Lung microvascular endothelial cell (primary cell): Measurements from ENCODE around the gene SERP2. TPM values are rescaled to one million over a fixed set of nuclear protein-coding genes. Genes with fewer than 3 reads are reported as not detected.

Experiments used
- DNase-seq, 2 donors: peaks; one replicate each; pipeline versions ENCODE4 v3.0.0 to v3.0.0-alpha.2; 2010; ENCODE audit warnings: low read depth in 2 of 2
- total RNA-seq: library from RNA; depleted of rRNA; stranded (reverse); fragments of >200 nt; gene quantifications from 2 replicates; pipeline ENCODE4 v1.2.1, GENCODE V29; 2014

Gene SERP2
- total RNA-seq, 1 donor from 2014 or later = 3.6 TPM

DNA sequence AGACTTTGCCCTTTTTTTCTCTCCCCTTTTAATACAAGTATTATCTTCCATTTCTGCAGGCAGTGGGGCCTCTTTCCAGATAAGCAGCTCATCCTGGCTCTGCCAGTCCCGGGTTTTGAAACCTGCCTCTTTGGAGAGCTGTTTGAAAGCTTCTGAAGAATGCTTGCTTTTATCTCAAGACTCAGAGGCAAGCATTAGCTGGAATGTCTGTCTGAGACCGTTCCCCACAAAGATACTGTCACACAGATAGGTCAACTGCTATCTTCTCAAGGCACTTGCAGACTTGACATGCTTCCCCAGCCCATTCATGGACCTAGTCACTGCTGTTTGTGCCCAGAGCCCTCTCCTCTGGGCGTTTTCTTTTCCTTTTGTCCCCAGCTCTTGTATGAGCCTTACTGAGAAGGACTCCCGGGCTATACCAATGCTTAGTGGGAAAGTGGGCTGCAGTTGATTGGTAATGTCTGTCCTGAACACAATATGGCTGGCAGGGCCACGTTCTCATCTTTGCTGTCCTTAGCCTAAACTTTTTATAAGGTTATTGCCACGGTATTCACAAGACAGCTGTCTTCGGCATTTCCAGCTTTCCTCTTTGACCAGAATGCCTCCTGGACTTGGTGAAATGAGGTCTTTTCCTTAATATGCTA, 13.4 kb downstream of the SERP2 start:
- no peak for DNase-seq

- DNase-seq = no peak
These were observed 14.9 kb downstream of the SERP2 start for GRCh38 chr13:44388427-44389059.

DNA sequence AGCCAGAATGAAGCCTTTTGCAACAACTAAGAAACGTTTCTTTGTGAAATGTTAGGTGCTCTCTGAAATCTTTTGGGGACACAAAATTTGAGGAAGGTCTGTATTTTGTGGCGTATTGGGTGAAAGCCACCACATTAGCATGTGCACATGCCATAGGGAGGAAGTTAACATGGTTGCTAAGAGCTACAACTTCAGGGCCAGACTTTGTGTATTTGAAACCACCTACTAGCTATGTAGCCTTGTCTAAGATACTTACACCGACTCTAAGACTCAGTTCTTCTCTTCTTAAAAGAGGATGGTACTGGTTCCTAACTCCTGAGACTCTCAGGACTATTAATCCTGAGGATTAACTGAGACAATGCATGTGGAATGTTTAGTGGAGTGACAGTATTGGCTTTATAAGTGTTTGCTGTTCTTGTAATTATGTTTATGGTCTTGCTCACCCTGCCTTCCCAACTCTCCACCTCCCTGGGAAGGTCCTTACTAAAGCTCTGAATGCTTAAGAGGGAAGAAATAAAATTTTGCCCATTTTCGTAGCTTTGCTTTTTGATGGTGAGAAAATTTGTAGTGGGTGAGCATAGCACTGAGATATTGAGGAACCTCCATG, 15.5 kb downstream of the SERP2 start:
- no peak for DNase-seq

- no peak for DNase-seq
These were observed 16.3 kb downstream of the SERP2 start for GRCh38 chr13:44389876-44390275.

GRCh38 chr13:44393391-44393790, 19.8 kb downstream of the SERP2 start:
- peak in 1 of 2 donors; percentile 12 for DNase-seq

- peak in 1 of 2 donors; percentile 9 for DNase-seq
These were observed 21.0 kb downstream of the SERP2 start for GRCh38 chr13:44394658-44395057.

- no peak for DNase-seq
These were observed 22.5 kb downstream of the SERP2 start for GRCh38 chr13:44395976-44396694.

GRCh38 chr13:44396701-44397580, 23.3 kb downstream of the SERP2 start:
- DNase-seq = no peak

- DNase-seq = no peak
These were observed 24.2 kb downstream of the SERP2 start for GRCh38 chr13:44397766-44398223.

- no peak for DNase-seq
These were observed 25.0 kb downstream of the SERP2 start for GRCh38 chr13:44398606-44399005.

GRCh38 chr13:44399074-44399473, 25.4 kb downstream of the SERP2 start:
- DNase-seq = no peak

DNA sequence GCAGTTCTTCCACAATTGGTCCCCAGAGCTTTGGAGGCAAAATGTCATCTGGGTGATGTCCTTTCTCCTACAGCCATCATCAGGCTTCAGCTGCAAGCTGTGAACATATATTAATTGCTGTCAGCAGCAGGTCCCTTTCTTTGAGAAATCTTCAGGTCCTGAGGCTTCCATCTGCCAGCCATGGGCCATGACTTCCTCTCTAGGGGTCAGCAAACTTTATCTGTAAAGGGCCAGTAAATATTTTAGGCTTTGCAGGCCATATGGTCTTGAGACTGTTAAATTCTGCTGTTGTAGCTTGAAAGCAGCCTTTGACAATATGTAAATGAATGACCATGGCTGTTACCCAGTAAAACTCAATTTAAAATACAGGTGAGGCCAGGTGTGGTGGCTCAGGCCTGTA, 27.1 kb downstream of the SERP2 start:
- DNase-seq = no peak

GRCh38 chr13:44401577-44401976, 28.0 kb downstream of the SERP2 start:
- DNase-seq = no peak

DNA sequence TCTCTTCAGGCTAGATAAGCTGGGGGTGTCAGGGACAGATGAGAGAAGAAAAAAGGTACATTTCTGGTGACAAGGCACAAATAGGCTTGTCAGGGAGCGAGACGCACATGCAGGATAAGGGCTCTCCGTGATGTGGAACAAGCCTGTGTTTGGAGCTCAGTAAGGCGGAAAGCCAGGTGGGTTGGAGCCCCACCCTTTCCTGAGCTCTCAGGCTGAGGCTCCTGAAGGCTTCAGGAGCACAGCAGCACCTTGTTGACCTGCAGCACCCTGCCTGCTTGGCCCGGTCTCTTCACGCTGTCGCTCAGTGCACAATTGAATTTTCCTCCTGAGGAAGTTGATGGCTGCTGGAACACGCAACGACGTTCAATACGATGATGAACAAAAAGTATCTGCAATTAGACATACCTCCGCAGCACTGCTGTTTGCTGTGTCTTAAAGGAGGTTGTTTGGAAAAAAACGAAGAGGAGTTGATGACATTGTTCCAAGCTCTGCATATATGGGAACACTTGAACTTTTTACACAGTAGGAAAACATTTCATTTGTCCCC, 29.3 kb downstream of the SERP2 start:
- DNase-seq = no peak

GRCh38 chr13:44403461-44404056, 29.9 kb downstream of the SERP2 start:
- no peak for DNase-seq

DNA sequence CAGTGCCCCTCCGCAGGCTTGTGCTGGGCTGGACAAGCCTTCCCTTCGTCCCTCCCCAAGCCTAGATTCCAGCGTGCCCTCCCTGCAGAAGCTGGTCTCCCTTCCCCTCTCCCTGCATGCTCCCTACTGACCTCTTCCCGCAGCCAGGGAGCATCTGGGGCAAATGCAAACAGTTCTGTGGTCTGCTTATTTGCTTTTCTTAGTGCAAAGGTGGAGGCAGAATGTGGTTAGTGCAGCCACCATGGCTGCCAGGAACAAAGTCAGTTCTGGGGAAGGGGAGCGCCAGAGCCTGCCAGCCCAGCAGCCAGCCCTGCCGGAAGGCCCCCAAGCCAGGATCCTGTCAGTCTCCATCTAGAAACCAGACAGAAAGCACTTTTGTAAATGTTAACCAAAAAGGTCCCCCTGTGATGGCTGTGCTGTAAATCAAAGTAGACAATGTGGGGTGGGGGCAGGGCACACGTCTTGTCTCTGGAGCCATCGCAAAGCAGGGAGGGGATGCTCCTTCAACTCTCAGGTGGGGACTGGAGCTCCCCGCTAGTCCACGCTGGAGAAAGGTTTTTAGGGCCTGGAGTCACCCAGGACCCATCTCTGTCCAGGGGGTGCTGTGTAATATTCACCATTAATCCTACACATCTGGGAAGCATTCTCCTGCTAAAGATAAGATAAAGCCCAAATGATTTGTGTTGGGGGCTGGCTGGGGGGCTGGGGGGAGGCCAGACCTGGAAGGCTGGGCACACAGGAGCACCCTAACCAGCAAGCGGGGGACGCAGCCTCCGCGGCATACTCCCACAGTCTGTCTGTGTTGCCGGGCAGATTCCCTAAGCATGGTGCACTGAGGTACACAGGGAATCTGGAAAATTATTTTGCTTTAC, 30.9 kb downstream of the SERP2 start:
- no peak for DNase-seq

- peak; percentile 71 to 92 for DNase-seq
These were observed 33.0 kb downstream of the SERP2 start for GRCh38 chr13:44406617-44407016.

DNA sequence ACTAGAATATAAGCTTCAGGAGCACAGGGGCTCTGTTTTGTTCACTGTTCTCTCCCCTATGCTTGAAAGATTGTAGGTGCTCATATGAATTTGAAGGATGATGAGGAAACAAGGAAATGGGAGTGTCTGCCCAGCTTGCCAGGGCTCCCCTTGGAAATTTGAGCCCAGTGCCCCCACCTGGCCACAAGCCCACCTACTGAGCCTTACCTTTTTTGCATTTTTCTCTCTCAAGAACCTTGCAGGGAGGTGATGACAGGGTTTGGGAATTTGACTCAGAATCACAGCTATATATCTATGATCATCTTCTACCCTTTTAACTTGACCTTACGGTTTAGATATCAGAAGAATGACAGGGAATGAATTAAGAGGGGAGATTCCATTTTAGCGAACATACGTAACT, 33.8 kb downstream of the SERP2 start:
- DNase-seq = no peak

DNA sequence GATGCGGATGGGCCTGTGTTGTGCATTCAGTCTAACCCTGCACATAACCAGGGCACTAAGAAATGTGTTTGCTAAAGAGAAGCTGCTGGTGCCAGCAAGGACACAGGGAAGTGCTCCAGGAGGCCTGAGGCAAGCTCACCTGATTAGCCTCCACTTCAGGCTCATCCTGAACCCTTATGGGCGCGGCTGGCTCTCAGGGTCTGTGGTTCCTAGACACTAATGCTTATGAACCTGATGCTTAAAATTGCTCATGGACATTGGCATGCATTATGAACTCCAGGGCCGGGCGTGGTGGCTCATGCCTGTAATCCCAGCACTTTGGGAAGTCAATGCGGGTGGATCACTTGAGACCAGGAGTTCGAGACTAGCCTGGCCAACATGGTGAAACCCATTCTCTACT, 34.3 kb downstream of the SERP2 start:
- no peak for DNase-seq

DNA sequence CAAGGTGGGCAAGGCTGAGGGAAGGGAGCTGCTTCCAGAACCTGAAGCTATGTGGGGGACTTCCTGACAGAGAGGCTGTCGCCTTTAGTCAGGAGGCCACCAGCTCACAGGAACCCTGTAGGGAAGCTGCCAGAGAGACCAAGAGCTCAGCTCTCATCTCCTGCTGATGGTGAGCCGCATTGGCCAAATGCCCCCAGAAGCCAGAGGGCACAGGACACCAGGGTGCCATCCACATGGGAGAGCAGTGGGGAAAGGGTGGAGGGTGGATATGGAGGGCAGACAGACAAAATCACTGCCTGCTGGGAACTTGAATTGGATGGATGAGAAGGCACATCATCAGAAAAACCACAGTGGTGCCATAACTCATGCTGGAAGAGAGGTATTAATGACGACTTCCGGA, 36.0 kb downstream of the SERP2 start:
- DNase-seq = no peak
